ENCODE results near the gene CERK. TPM values are rescaled to one million over a fixed set of nuclear protein-coding genes. Genes with fewer than 3 reads are reported as not detected.
A peak's percentile ranks its signal among the peaks of the same experiment; 100 is the strongest.

Gene CERK
- total RNA-seq, 1 donor from 2014 or later = 102 TPM

DNA sequence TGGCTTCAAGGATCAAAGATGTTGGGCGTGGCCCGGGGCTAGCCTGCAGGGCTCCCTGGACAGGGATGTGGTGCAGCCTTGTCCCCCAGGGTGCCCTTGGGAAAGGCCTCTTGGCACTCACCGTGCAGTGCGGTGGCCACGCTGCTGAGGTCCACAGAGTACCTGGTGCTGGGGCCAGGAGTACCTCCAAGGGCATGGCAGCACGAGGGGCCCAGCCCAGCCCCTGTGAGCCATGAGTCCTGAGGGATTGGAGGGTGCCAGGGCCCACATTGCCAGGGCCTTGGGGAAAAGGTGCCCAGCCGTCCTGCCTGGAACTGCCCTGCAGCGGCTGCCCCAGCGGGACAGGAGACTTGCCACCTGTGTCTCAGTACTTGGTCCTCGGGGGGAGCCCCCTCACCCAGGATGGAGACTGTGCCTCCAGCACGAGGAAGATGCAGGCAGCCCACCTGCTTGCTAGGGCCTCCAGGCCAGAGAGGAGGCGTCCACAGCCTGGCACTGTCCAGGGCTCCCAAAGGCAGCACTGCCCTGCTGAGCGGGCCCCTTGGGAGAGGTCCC lies 73.7 kb downstream of the CERK start:
- H3K36me3 Mint-ChIP-seq (ENCODE audit: low read depth) = peaks cover 4% of the 10 kb centered on the region
- no peaks in the 10 kb centered on the region for H3K27me3 Mint-ChIP-seq (ENCODE audit: low read depth)
- H3K4me1 Mint-ChIP-seq = peaks cover 6% of the 10 kb centered on the region
- DNase-seq (ENCODE audit: low read depth, low spot score) = no peak
- H3K27ac Mint-ChIP-seq (ENCODE audit: unreplicated experiment) = no peak overlapping the region
- H3K9me3 Mint-ChIP-seq = no peaks in the 10 kb centered on the region
- no peak overlapping the region for H3K4me3 Mint-ChIP-seq
- TF ChIP-seq, protein P1, sequence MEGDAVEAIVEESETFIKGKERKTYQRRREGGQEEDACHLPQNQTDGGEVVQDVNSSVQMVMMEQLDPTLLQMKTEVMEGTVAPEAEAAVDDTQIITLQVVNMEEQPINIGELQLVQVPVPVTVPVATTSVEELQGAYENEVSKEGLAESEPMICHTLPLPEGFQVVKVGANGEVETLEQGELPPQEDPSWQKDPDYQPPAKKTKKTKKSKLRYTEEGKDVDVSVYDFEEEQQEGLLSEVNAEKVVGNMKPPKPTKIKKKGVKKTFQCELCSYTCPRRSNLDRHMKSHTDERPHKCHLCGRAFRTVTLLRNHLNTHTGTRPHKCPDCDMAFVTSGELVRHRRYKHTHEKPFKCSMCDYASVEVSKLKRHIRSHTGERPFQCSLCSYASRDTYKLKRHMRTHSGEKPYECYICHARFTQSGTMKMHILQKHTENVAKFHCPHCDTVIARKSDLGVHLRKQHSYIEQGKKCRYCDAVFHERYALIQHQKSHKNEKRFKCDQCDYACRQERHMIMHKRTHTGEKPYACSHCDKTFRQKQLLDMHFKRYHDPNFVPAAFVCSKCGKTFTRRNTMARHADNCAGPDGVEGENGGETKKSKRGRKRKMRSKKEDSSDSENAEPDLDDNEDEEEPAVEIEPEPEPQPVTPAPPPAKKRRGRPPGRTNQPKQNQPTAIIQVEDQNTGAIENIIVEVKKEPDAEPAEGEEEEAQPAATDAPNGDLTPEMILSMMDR (conservative IDR thresholded peaks at IDR 0.05) = no peak

DNA sequence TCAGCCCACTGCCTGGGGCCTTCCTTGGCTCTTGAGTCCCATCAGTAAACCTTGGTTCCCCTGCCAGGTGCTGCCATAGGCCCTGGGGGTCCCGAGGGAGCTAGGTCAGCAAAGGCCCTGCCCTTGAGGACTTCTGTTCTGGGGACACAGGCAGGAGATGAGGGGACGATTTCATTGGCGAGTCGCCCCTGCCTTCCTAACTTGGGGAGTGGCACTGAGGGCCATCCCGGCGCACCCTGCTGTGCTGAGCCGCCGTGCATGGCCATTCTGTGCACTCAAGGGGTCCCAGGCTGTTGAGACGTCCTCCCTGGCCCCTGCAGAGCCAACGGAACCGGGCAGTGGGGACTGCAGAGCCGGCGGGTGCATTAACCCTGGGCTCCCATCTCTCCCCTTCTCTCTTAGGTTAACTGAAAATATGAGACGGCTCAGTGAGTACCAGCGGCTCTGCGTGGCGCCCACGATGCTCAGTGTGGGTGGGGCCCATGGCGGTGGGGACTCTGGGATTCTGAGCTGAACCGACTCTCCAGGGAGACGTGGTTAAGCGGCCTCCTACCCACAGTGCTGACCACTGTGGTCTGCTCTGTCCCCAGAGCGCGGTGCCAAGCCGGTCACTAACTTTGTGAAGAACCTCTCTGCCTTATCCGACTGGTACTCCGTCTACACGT lies 74.5 kb downstream of the CERK start:
- Mint-ChIP-seq H3K9me3 (no peaks in the 10 kb centered on the region), H3K27me3 (ENCODE audit: low read depth) (no peaks in the 10 kb centered on the region), H3K27ac (ENCODE audit: unreplicated experiment) (no peak overlapping the region), H3K4me1 (no peaks in the 10 kb centered on the region), H3K4me3 (no peak overlapping the region), H3K36me3 (ENCODE audit: low read depth) (no peaks in the 10 kb centered on the region)
- TF ChIP-seq, protein P1 (conservative IDR thresholded peaks at IDR 0.05) = no peak
- no peak for DNase-seq (ENCODE audit: low read depth, low spot score)

DNA sequence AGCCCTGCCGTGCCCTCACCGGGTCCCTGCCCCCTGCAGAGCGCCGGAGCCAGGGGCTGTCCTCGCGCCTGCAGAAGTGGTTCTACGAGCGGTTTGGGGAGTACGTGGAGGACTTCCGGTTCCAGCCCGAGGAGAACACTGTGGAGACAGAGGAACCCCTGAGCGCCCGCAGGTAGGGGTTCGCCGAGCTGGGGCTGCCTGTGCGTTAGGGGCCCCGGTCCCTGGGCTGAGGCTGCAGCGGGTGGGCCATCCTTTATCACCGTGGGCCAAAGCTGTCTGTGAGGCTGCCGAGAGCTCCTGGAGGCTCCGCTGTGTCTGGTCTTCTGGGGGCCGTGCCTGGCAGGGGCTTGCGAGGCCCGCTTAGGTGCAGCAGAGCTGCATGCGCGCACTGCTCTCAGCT lies 75.1 kb downstream of the CERK start:
- H3K4me1 Mint-ChIP-seq = no peaks in the 10 kb centered on the region
- H3K27me3 Mint-ChIP-seq (ENCODE audit: low read depth) = no peaks in the 10 kb centered on the region
- no peaks in the 10 kb centered on the region for H3K36me3 Mint-ChIP-seq (ENCODE audit: low read depth)
- TF ChIP-seq, protein P1 (conservative IDR thresholded peaks at IDR 0.05) = no peak
- no peaks in the 10 kb centered on the region for H3K9me3 Mint-ChIP-seq
- no peak overlapping the region for H3K27ac Mint-ChIP-seq (ENCODE audit: unreplicated experiment)
- no peak overlapping the region for H3K4me3 Mint-ChIP-seq
- DNase-seq (ENCODE audit: low read depth, low spot score) = no peak

DNA sequence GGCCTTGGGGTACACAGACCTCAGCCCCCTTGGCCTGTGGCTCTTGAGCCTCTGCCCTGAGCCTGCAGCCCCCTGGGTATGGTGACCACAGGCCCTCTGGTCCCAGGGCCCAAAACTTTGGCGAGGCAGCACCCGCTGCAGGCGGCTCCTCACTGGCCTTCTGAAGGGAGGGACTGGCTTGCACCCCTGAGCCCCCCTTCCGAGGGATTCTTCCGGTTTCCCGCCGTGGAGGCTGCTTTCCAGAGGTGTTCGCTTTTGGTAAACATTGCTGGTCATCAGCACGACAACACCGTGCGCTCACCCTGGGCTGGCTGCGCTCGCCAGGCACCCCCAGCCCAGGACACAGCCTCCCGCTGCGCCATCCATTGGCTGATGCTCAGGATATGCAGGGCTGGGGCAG lies 75.8 kb downstream of the CERK start:
- H3K4me1 Mint-ChIP-seq = no peaks in the 10 kb centered on the region
- no peaks in the 10 kb centered on the region for H3K9me3 Mint-ChIP-seq
- DNase-seq (ENCODE audit: low read depth, low spot score) = no peak
- no peaks in the 10 kb centered on the region for H3K36me3 Mint-ChIP-seq (ENCODE audit: low read depth)
- no peaks in the 10 kb centered on the region for H3K27me3 Mint-ChIP-seq (ENCODE audit: low read depth)
- H3K27ac Mint-ChIP-seq (ENCODE audit: unreplicated experiment) = no peak overlapping the region
- no peak overlapping the region for H3K4me3 Mint-ChIP-seq
- TF ChIP-seq, protein P1 (conservative IDR thresholded peaks at IDR 0.05) = no peak

DNA sequence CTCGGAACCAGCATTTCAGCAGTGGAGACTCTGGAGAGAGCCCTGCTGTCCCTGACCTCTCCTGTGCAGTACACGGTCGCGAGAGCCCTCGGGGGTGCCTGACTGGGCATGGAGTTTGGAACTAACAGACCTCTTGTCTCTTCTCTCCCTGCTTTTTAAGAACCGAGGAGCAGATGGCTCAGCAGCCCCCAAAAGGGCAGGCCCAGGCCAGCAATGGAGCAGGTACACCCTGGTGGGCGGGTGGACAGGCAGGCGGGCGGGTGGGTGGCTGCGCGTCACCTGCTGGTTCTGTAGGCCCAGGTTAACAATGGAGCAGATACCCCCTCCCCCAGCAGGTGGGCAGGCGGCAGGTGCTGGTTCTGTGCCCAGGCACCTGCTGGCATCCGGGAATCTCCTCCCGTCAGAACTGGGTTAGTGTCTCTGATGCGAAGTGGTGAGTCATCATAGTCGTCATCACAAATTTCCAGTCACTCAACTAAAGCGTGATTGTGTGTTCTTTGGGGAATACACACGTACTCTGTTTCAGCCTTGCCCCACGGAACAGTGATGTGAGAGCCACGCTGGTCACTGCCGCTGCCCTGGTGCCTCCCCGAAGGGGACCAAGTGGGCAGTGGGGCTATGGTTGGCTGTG lies 76.7 kb downstream of the CERK start:
- no peaks in the 10 kb centered on the region for H3K4me1 Mint-ChIP-seq
- H3K27ac Mint-ChIP-seq (ENCODE audit: unreplicated experiment) = peak overlapping the region; percentile 67
- DNase-seq (ENCODE audit: low read depth, low spot score) = no peak
- no peaks in the 10 kb centered on the region for H3K36me3 Mint-ChIP-seq (ENCODE audit: low read depth)
- H3K27me3 Mint-ChIP-seq (ENCODE audit: low read depth) = no peaks in the 10 kb centered on the region
- H3K9me3 Mint-ChIP-seq = no peaks in the 10 kb centered on the region
- no peak overlapping the region for H3K4me3 Mint-ChIP-seq
- TF ChIP-seq, protein P1 (conservative IDR thresholded peaks at IDR 0.05) = no peak

All from neural crest cell (in vitro differentiated cells).